Iris pigment epithelial cell (primary cell): ENCODE results near the gene SMCO4.
"Not testable (repeated sequence)": the region's sequence is repeated elsewhere in the genome, so short reads cannot be mapped to it uniquely, and the experiment has no call there.

Experiments
- DNase-seq: peaks from one replicate; pipeline ENCODE4 v3.0.0-alpha.2; 2011; ENCODE audit warnings: low read depth

The SMCO4 gene

DNA sequence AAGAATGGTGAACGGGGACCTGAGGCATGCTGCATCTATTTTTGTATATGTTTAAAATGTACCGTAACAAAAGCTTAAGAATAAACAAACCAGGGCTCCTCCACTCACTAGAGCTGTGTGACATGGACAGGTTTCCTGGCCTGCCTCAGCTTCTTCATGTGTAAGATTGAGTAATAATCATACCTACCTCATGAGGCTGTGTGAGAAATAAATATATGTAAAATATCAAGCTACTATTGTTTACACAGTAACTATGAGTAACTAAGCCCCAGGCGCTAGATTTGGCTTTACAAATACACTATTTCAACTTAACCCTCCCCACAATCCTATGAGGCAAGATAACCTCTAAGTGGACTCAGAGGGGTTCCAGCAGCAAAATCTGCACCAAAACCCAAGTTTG, 66.4 kb downstream of the SMCO4 start:
- peak; percentile 84 for DNase-seq

DNA sequence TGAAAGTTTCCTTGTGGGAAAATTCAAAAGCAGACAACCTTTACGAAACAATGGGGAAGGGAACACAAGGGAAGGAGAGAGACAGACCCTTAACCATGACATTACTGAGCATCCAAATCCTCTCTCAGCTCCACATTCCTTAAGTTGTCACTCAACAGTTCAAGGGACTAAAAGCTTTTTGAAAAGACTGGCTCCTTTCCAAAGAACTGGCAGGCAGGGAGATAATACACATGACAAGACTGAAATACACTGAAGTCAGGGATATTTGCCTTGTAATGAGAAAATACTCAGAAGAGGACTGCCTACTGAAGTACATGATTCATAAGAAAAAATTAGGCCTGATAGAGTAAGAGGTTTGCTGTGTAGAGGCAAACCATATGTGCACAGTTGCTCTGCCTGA, 69.1 kb downstream of the SMCO4 start:
- DNase-seq = no peak

DNA sequence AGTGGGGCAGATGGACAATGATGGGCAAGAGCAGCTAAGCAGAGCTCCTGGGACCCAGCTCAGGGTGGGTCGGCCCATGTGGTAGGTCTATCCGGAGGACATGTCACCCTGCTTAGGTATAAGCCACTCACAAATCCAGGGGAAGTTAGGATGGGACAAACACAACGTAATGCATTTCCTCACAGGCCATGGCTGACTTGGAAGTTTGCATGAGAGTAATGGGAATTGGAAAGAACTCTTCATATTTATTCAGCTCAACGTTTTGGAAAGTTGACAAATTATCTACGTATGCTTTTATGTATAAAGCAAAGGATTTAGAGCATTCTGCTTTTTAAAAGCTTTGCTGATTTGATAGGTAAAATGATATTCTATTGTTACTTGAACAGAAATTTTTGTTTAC, 74.9 kb downstream of the SMCO4 start:
- DNase-seq = no peak

DNA sequence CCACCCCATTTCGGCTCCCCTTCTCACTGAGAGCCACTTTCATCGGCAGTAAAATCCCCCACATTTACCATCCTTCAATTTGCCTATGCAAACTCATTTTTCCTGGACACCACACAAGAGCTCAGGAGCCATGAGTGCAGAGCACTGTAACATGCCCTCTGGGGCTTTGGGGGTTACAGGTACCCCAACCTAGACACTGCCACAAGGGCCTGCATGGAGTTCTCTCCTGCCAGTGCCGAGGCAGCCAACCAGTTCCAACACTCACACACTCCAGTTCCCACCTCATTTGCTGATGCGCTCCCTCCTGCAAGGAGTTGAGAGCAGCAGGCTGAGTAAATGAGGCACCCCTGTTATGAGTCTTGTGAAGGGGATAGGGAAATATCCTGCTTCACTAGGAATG, 76.1 kb downstream of the SMCO4 start:
- no peak for DNase-seq

DNA sequence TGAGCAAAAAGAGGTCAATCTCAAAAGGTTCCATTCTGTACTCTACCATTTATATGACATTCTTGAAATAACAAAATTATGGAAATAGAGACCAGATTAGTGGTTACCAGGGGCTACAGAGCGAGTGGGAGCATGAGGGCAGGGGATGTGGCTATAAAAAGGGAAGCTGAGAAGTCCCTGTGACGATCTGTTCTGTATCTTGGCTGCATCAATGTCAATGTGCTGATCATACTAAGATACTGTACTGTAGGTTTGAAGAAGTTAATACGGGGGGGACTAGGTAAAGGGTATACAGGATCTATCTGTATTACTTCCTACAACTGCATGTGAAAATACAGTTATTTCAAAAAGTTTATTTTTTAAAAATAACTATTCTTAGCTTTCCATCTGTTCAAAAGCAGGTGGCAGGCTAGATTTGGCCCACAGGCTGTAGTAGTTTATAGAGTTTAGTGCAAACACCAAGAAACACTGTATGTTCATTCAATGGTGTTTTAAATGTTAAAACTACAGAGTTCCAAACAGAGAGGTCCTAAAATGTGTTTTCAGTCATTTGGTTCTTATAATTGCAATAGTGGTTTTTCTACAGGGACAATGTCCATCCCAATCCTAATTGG, 78.2 kb downstream of the SMCO4 start:
- DNase-seq = no peak

DNA sequence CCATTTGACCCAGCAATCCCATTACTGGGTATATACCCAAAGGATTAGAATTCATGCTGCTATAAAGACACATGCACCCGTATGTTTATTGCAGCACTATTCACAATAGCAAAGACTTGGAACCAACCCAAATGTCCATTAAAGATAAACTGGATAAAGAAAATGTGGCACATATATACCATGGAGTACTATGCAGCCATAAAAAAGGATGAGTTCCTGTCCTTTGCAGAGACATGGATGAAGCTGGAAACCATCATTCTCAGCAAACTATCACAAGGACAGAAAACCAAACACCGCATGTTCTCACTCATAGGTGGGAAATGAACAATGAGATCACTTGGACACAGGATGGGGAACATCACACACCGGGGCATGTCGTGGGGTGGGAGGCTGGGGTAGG, 79.5 kb downstream of the SMCO4 start:
- not testable (repeated sequence) for DNase-seq

DNA sequence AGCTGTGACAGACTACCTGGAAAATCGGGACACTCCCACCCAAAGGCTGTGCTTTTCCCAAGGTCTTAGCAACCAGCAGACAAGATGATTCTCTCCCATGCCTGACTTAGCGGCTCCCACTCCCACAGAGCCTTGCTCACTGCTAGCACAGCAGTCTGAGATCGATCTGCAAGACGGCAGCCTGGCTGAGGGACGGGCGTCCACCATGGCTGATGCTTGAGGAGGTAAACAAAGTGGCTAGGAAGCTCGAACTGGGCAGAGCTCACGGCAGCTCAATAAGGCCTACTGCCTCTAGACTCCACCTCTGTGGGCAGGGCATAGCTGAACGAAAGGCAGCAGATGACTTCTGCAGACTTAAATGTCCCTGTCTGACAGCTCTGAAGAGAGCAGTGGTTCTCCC, 84.9 kb downstream of the SMCO4 start:
- DNase-seq = no peak

DNA sequence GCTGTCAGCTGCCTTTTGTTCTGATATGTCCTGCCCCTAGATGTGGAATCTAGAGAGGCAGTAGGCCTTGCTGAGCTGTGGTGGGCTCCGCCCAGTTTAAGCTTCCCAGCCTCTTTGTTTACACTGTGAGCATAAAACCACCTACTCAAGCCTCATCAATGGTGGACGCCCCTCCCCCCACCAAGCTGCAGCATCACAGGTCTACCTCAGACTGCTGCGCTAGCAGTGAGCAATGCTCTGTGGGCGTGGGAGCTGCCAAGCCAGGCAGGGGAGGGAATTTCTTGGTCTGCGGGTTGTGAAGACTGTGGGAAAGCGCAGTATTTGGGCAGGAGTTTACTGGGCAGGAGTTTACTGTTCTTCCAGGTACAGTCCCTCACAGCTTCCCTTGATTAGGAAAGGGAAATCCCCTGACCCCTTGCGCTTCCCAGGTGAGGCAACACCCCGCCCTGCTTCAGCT, 98.5 kb downstream of the SMCO4 start:
- peak; percentile 12 for DNase-seq

DNA sequence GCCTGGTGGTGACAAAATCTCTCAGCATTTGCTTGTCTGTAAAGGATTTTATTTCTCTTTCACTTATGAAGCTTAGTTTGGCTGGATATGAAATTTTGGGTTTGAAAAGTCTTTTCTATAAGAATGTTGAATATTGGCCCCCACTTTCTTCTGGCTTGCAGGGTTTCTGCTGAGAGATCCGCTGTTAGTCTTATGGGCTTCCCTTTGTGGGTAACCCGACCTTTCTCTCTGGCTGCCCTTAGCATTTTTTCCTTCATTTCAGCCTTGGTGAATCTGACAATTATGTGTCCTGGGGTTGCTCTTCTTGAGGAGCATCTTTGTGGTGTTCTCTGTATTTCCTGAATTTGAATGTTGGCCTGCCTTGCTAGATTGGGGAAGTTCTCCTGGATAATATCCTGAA, 100.0 kb downstream of the SMCO4 start:
- not testable (repeated sequence) for DNase-seq

DNA sequence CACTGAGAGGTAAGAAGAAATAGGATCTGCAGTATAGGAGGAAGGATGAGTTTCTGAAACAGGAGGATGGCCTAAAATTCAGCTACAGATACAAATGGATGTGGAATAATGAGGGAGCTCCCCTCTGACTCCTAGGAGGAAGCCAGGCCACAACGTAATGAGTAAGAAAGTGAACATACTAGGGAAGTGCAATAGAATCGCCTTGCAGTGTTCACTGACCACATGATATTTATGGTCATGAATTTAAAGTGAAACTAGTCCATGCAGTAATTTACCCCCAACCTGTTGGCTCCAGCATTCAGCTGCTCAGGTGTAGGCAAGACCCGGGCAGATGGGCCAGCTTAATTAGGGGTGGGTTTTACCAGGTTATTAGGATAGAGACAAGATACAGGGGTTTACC, 110.9 kb downstream of the SMCO4 start:
- no peak for DNase-seq
